Measurements from ENCODE around the gene RETREG2. TPM values are rescaled to one million over a fixed set of nuclear protein-coding genes. Genes with fewer than 3 reads are reported as not detected.

The RETREG2 gene, protein sequence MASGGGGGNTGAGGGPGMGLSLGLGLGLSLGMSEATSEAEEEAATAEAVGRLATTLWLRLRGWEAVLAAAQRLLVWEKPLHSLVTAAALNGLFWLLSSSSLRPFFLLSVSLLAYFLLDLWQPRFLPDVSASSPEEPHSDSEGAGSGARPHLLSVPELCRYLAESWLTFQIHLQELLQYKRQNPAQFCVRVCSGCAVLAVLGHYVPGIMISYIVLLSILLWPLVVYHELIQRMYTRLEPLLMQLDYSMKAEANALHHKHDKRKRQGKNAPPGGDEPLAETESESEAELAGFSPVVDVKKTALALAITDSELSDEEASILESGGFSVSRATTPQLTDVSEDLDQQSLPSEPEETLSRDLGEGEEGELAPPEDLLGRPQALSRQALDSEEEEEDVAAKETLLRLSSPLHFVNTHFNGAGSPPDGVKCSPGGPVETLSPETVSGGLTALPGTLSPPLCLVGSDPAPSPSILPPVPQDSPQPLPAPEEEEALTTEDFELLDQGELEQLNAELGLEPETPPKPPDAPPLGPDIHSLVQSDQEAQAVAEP
- polyA plus RNA-seq = 43.3 and 81.2 TPM in 2 replicates

DNA sequence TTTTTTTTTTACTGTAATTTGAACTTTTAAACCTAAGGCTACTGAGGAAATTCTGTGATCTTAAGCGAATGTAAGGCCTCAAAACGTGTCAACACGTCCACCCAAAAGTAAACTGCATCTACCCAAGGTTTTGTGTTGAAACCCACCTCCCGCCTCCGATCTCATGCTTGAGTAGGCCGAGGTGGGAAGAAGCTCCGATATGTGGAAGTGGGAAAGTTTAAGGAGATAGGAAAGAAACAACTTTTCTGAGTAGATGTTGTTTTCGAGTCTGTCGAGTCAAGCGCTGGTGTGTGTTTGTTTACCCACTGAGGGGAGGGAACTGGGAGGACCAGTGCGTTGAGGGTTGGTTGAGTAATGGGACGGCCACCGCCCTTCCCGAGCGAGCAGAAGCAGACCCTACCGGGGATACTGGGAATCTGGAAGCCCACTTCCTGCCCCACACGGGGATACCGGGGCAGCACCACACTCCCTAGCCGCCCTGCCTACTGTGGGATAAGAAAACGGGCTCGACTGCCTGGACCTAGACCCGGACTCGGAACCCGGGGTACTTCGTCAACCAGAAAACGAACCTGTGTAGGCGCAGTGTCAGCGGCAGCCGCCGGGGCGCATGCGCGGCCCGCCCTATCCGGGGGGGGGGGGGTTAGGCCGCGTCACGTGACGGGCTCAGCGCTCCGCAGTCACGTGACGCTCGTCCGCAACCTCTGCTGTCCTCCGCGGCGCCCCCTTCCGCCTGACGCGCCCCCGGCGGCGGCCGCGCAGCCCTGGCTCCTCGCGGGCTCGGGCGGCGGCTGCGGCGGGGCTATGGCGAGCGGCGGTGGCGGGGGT, at the start of gene RETREG2:
TSS of gene RETREG2 (plus strand) at position 724 of the 825 bp plus-strand sequence. CDS start at position 802, 78 bp downstream.

DNA sequence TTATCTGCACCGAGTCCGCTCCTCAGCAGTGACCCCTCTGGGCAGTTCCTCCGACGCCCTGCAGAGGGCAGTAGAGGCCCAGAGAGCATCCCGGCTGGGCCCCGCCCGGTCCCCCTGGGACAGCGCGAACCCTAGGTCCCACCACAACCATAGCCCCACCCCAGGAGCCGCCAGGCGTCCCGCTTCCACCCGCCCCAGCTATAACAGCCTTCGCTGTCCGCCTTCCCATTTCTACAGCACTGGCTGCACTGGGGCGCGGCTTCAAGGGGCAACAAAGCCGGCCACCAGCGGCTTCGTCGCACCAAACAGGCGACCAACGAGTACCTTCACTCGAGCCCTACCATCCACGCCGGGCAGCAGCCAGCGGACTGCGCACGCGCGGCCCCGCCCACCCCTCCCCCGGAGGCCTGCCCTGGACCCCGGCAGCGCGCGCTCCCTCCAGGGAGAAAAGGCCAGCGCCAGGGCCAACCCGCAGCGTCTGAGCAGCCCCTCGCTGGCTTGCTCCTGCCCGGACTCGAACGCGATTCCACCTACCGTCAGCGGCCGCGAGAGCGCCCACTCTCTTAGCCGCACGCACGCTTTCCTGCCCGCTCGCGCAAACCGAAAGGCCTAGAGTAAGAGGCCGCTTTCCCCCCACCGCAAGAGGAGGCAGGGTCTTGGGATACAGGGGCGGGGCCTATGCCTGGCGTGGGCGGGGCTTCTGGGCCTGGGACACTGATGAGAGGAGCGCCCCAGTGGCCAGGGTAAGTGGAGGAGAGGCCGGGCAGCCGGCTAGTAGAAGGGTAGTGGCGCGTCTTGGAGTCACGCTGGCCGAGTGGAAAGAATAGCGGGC, 17.7 kb upstream of the RETREG2 start, which contains the start of gene NHEJ1:
TSS of gene NHEJ1 (minus strand) at position 630 of the 832 bp plus-strand sequence. CDS start 2,453 bp downstream, outside the sequence.

DNA sequence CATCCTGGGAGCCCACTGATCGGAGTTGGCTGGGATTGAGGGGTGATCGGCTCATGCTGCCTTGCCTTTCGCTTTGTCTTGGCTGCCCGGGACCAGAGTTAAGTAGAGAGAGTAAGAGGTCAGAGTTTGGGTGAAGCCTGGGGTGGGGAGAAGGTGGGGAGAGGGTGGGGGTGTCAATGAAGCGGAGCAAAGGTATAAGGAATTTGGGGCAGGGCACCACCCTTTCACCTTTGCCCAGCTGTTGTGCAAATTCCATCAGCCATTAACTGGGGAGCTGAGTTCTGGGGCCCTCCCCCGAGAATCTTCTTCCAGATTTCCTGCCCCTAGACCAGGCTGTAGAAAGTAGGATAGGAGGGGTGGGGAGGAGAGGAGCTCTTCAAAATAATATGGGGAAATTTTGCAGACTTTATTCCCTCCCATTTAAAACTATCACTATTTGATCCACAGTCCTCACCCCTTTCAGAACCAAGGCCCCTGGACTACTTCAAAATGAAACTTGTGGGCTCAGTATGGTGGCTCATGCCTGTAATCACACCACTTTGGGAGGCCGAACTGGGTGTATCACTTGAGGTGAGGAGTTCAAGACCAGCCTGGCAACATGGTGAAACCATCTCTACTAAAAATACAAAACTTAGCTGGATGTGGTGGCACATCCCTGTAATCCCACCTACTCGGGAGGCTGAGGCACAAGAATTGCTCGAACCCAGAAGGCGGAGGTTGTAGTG, 8.0 kb upstream of the RETREG2 start, which contains the start of gene SLC23A3:
TSS of gene SLC23A3 (minus strand) at position 100 of the 725 bp plus-strand sequence. CDS start at position 55, 45 bp downstream.

DNA sequence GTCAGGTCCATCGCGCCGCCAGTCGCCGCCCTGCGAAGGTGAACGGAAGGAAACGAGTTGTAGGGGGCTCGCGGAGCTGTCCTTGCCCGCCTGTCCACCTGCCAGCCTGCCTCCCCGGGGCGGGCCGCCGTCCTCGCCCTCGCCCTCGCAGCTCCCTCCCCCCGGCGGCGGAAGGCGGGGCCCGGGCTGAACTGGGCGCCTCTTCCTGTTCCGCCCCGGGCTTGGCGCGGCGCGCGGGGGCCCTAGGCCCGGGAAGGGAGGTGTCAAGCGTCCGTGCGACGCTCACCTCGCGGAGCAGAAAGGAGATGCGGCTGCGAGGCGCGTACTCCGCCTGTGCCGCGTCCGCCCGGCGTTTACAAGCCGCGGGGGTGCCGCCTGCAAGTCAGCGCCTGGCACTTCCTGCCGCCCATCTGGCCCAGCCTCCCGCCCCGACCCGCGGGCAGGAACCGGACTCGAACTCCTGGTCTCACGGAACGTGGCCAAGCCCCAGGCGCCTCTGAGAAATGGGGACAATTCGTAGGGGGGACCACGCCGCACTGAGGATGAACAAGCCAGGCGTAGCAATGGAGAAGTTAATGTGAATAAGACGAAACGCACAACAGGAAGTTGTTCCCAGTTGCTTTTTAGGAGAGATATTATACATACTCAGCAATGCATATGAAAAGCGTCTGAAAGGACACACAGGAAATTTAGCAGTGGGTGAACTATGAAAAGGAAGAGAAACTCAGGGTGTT, 1.1 kb upstream of the RETREG2 start, which contains the start of gene CNPPD1:
TSS of gene CNPPD1 (minus strand) at position 108 of the 734 bp plus-strand sequence. CDS start at position 11, 97 bp downstream.

DNA sequence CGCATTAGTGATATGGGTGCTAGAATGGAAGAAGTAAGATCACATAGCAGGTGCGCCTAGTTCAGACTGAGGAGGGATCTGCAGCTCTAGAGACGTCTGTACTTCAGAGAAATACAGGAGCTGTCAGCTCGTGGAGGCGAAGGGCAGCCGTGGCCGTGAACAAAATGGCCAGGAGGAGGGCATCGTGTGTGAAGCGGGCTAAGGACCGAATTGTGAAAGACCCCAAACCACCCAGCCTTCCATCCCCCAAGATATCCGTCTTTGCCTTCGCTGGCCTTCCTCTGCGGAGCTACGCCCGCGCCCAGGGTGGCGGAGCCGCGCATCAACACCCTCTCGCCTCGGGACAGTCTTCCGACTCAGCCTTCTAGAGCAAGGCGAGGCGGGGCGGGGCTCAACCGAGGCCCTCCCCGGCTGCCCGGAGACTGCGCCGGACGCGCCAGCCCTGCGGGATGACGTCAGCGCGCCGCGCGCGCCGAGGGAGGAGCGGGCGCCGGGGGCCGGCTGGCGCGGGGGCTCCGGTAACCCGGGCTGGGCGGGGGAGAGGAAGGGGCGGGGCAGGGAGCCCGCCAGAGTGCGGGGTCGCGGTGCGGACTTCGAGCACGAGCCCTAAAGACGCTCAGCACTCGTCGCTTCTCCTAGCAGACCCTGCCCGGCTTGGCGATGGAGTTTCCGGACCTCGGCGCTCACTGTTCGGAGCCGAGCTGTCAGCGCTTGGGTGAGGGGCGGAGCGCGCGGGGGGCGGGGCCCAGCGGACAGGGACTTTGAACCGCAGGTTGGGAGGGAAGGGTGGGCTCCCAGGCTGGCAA, 28.5 kb downstream of the RETREG2 start, which contains the start of gene ZFAND2B:
TSS of gene ZFAND2B (plus strand) at position 455 of the 806 bp plus-strand sequence. CDS start at position 661, 206 bp downstream.

DNA sequence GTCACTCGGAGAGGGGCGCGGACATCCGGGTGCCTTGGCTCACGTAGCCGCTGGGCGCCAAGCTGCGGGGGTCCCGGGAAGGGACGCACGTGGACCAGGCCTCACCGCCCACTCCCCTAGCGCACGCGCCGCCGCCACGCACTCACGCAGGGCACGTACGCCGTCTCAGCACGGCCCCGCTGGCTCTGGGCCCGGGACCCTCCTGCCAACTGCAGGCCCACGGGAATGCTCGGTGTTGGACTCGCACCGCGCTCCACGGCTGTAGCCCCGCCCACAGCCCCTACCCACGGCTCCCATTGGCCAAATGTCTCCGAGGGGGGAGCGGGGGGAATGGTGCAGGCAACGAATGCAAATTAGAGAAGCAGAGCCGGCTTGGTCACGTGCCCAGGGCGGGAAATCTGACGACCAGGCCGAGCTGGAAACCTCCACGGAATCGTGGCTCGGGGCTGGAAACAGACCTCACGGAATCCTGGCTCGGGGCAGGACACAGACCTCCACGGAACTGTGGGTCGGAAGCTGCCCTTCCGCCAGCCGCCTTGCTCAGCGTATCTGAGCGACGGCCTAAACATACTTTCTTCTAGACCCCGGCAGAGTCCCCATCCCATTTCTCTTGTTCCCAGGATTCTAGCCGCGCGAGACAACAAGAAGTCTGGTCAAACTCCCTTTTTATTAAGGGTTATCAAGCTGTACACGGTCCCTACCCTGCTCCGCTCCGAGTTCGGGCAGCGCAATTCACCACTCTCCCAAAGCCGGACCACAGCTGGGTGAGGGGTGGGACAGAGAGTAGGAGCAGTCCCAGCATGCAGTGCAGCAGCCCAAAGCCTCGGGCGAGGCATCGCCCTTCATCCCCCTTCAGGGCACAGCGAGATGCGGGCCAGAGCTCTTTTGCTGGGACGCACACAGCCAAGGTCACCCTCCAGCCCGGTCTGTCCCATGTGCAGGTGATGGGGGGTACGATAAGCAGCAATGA, 40.9 kb downstream of the RETREG2 start, which contains the start of gene ABCB6:
TSS of gene ABCB6 (minus strand) at position 227 of the 970 bp plus-strand sequence. CDS start 285 bp downstream, outside the sequence.

DNA sequence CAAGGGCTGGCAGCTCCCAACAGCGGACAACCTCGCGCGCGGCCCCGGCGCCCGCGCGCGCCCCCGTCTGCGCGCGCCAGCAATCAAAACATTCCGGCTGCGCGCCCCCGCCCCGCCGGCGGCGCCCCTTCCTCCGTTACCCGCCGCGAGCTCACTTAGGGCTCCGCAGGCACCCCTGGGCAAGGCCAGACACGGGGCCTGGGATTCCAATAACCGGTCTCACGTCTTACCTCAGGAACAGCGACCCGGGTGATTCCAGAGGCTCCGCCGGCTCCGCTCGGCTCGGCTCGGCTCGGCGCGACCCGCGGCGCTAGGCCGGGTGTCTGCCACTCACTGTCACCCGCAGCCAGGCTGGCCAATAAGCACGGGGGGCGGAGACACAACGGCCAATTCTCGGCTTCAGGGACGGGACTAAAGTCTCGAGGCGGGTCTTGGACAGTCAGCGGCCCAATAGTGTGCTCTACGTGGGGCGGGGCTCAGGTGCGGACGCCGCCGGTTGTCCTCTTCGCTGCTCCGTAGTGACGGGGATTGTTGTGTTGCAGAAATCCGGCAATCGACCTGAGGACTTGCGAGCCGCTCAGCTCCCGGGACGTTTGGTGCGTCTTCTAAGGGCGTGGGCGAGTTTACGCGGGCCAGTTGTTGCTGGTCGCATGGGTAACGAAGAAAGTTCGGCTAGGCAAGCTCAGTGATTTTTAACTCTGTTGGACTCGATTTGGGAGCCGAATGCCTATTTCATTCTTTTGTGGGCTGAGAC, 51.4 kb downstream of the RETREG2 start, which contains the start of the genes ANKZF1 and ATG9A:
TSS of gene ANKZF1 (plus strand) at position 502 of the 754 bp plus-strand sequence. CDS start 452 bp downstream, outside the sequence.
TSS of gene ATG9A (minus strand) at position 332 of the 754 bp plus-strand sequence. CDS start 1,612 bp downstream, outside the sequence.

Other genes starting within 250 kb of the RETREG2 start
- gene CDK5R2, start 218.6 kb upstream of the RETREG2 start, polyA plus RNA-seq = 1.2 and 1.6 TPM in 2 replicates
- gene FEV, start 193.1 kb upstream of the RETREG2 start, polyA plus RNA-seq = not detected in 2 replicates
- gene CRYBA2, start 184.9 kb upstream of the RETREG2 start, polyA plus RNA-seq = not detected in 2 replicates
- 2.5 TPM in 1 of 2 replicates, not detected in the other for gene CFAP65, start 136.8 kb upstream of the RETREG2 start, polyA plus RNA-seq
- gene IHH, start 117.4 kb upstream of the RETREG2 start, polyA plus RNA-seq = not detected in 2 replicates
- gene NHEJ1, start 17.5 kb upstream of the RETREG2 start, polyA plus RNA-seq = 7.2 and 8.3 TPM in 2 replicates
- not detected in 2 replicates for gene SLC23A3, start 8.2 kb upstream of the RETREG2 start, polyA plus RNA-seq
- gene CNPPD1, start 1.4 kb upstream of the RETREG2 start, polyA plus RNA-seq = 4.6 and 9.5 TPM in 2 replicates
- gene ZFAND2B, start 28.5 kb downstream of the RETREG2 start, polyA plus RNA-seq = 6.2 and 7.7 TPM in 2 replicates
- 23.5 and 25.0 TPM in 2 replicates for gene ABCB6, start 40.7 kb downstream of the RETREG2 start, polyA plus RNA-seq
- 24.5 and 24.6 TPM in 2 replicates for gene ATG9A, start 51.4 kb downstream of the RETREG2 start, polyA plus RNA-seq
- 11.0 and 12.0 TPM in 2 replicates for gene ANKZF1, start 51.5 kb downstream of the RETREG2 start, polyA plus RNA-seq
- gene GLB1L, start 67.2 kb downstream of the RETREG2 start, polyA plus RNA-seq = 0.46 and 3.0 TPM in 2 replicates
- 2.6 and 9.3 TPM in 2 replicates for gene STK16, start 67.2 kb downstream of the RETREG2 start, polyA plus RNA-seq
- gene TUBA4B, start 75.0 kb downstream of the RETREG2 start, polyA plus RNA-seq = not detected in 2 replicates
- gene TUBA4A, start 75.6 kb downstream of the RETREG2 start, polyA plus RNA-seq = 297 and 356 TPM in 2 replicates
- 16.3 and 37.3 TPM in 2 replicates for gene DNAJB2, start 101.1 kb downstream of the RETREG2 start, polyA plus RNA-seq
- gene PTPRN, start 131.1 kb downstream of the RETREG2 start, polyA plus RNA-seq = 89.5 and 103 TPM in 2 replicates
- gene RESP18, start 154.5 kb downstream of the RETREG2 start, polyA plus RNA-seq = 6.5 TPM in 1 of 2 replicates, not detected in the other
- 14.2 and 14.7 TPM in 2 replicates for gene DNPEP, start 209.6 kb downstream of the RETREG2 start, polyA plus RNA-seq
- not detected in 2 replicates for gene DES, start 240.1 kb downstream of the RETREG2 start, polyA plus RNA-seq